Measurements from ENCODE around the gene ADAMTS10.
"Not testable (repeated sequence)": the region's sequence is repeated elsewhere in the genome, so short reads cannot be mapped to it uniquely, and the experiment has no call there.

ADAMTS10 gene

GRCh38 chr19:8622886-8623285, 12.4 kb upstream of the ADAMTS10 start:
- DNase-seq: not testable (repeated sequence)

GRCh38 chr19:8618751-8619150, 8.2 kb upstream of the ADAMTS10 start:
- no peak for DNase-seq

- DNase-seq: no peak
These were observed 7.5 kb upstream of the ADAMTS10 start for GRCh38 chr19:8617984-8618383.

GRCh38 chr19:8617325-8617724, 6.8 kb upstream of the ADAMTS10 start:
- DNase-seq: not testable (repeated sequence)

- DNase-seq: no peak
These were observed 6.3 kb upstream of the ADAMTS10 start for GRCh38 chr19:8616861-8617260.

- peak; percentile 69 for DNase-seq
These were observed 5.5 kb upstream of the ADAMTS10 start for GRCh38 chr19:8615813-8616596.

- no peak for DNase-seq
These were observed 4.5 kb upstream of the ADAMTS10 start for GRCh38 chr19:8615024-8615423.

- DNase-seq: no peak
These were observed 3.9 kb upstream of the ADAMTS10 start for GRCh38 chr19:8614455-8614854.

- no peak for DNase-seq
These were observed 2.3 kb upstream of the ADAMTS10 start for GRCh38 chr19:8612807-8613171.

- DNase-seq: no peak
These were observed 1.6 kb upstream of the ADAMTS10 start for GRCh38 chr19:8611877-8612806.

GRCh38 chr19:8611391-8611876, 919 bp upstream of the ADAMTS10 start:
- DNase-seq: no peak

- no peak for DNase-seq
These were observed 403 bp upstream of the ADAMTS10 start for GRCh38 chr19:8610936-8611300.

GRCh38 chr19:8609279-8610040, 1.1 kb downstream of the ADAMTS10 start:
- DNase-seq: no peak

- no peak for DNase-seq
These were observed 1.6 kb downstream of the ADAMTS10 start for GRCh38 chr19:8608941-8609278.

GRCh38 chr19:8607386-8607785, 3.1 kb downstream of the ADAMTS10 start:
- no peak for DNase-seq

- DNase-seq: no peak
These were observed 5.0 kb downstream of the ADAMTS10 start for GRCh38 chr19:8605514-8605913.

- DNase-seq: no peak
These were observed 8.7 kb downstream of the ADAMTS10 start for GRCh38 chr19:8601796-8602195.

GRCh38 chr19:8600816-8601215, 9.7 kb downstream of the ADAMTS10 start:
- no peak for DNase-seq

GRCh38 chr19:8600064-8600463, 10.5 kb downstream of the ADAMTS10 start:
- DNase-seq: no peak

GRCh38 chr19:8596168-8596567, 14.3 kb downstream of the ADAMTS10 start:
- DNase-seq: no peak

GRCh38 chr19:8595651-8596050, 14.9 kb downstream of the ADAMTS10 start:
- DNase-seq: no peak

GRCh38 chr19:8593931-8594330, 16.6 kb downstream of the ADAMTS10 start:
- DNase-seq: no peak
